HEK293 (cell line): ENCODE results near the gene MDFIC.

Experiments used
- CTCF ChIA-PET: fragments of 350-600 bp; formaldehyde crosslinking; extraction: SDS; loops from one replicate; lab custom pipeline; 2021; ENCODE audit warnings: antibody characterized with exemption; lab: Yijun Ruan, JAX
- POLR2A ChIA-PET: fragments of 300-600 bp; formaldehyde crosslinking; extraction: SDS; loops from one replicate; lab custom pipeline; 2020; ENCODE audit warnings: antibody characterized with exemption, inconsistent platforms; lab: Yijun Ruan, JAX
- H3K27ac ChIP-seq: fragments of 200-500 bp; sonication (Bioruptor generic); 2 replicates; pipeline ENCODE4 v1.5.1; 2014; ENCODE audit warnings: low read depth, low read length, control low read depth, inconsistent platforms; ENCODE audit errors: extremely low read depth
- H3K36me3 ChIP-seq, 2 experiments: fragments of 200-500 bp in 1 of 2; sonication (Bioruptor generic) in 1 of 2; 1 replicate in 1 of 2; 2 replicates in 1 of 2; pipeline ENCODE4 v1.5.1; 2014 to 2017; ENCODE audit warnings: inconsistent platforms in 2 of 2, low read length in 2 of 2; ENCODE audit not compliant: control insufficient read depth in 2 of 2, insufficient read depth in 1 of 2
- H3K4me1 ChIP-seq: fragments of 200-500 bp; sonication (Bioruptor generic); 2 replicates; pipeline ENCODE4 v1.5.1; 2014; ENCODE audit warnings: mild to moderate bottlenecking, low read length, inconsistent platforms; ENCODE audit not compliant: control insufficient read depth, insufficient read depth
- H3K4me3 ChIP-seq: 2 replicates; pipeline ENCODE4 v1.5.1; 2011; ENCODE audit warnings: low read depth, mild to moderate bottlenecking, control low read depth, low read length, moderate library complexity
- H3K9me3 ChIP-seq: fragments of 200-500 bp; sonication (Bioruptor generic); 2 replicates; pipeline ENCODE4 v1.5.1; 2014; ENCODE audit warnings: low read depth, low read length, inconsistent platforms; ENCODE audit not compliant: control insufficient read depth, insufficient read depth
- BCL11B ChIP-seq: fragments of 450-650 bp; formaldehyde crosslinking; IDR thresholded peaks from 2 replicates; pipeline ENCODE4 v1.5.1; 2016; ENCODE audit warnings: low read depth, missing biosample characterization, missing genetic modification characterization
- ELK4 ChIP-seq: IDR thresholded peaks from 2 replicates; pipeline ENCODE4 v1.6.1; 2011; ENCODE audit warnings: mild to moderate bottlenecking, low read depth, low read length, borderline replicate concordance
- HOXA7 ChIP-seq: sonication (generic); formaldehyde crosslinking; IDR thresholded peaks from 2 replicates; pipeline ENCODE4 v1.8.1; 2022; ENCODE audit warnings: missing genetic modification reagents, borderline replicate concordance
- IKZF3 ChIP-seq: fragments of 450-650 bp; IDR thresholded peaks from 2 replicates; pipeline ENCODE4 v1.5.0; 2018; ENCODE audit warnings: missing biosample characterization, mild to moderate bottlenecking, missing genetic modification characterization, moderate library complexity
- SETDB1 ChIP-seq: IDR thresholded peaks from one replicate; pipeline ENCODE4 v1.6.1; 2017; ENCODE audit warnings: mild to moderate bottlenecking, low read length, moderate library complexity, mixed read lengths; ENCODE audit not compliant: insufficient read length
- ZBTB11 ChIP-seq: fragments of 450-650 bp; formaldehyde crosslinking; conservative IDR thresholded peaks from 2 replicates; pipeline ENCODE4 v1.5.1; 2016; ENCODE audit warnings: low read depth, missing biosample characterization, missing genetic modification characterization
- ZBTB17 ChIP-seq: fragments of 450-650 bp; formaldehyde crosslinking; IDR thresholded peaks from 2 replicates; pipeline ENCODE4 v1.5.1; 2016; ENCODE audit warnings: missing biosample characterization, missing genetic modification characterization
- ZBTB21 ChIP-seq: fragments of 450-650 bp; formaldehyde crosslinking; IDR thresholded peaks from 2 replicates; pipeline ENCODE4 v1.5.1; 2017; ENCODE audit warnings: missing biosample characterization, missing genetic modification characterization
- ZFP69B ChIP-seq: fragments of 450-650 bp; formaldehyde crosslinking; IDR thresholded peaks from 2 replicates; pipeline ENCODE4 v1.5.1; 2016; ENCODE audit warnings: missing biosample characterization, missing genetic modification characterization
- ZNF132 ChIP-seq: fragments of 450-650 bp; formaldehyde crosslinking; IDR thresholded peaks from 2 replicates; pipeline ENCODE4 v1.5.1; 2017; ENCODE audit warnings: missing biosample characterization, missing genetic modification characterization, borderline replicate concordance
- ZNF221 ChIP-seq: fragments of 450-650 bp; formaldehyde crosslinking; IDR thresholded peaks from 2 replicates; pipeline ENCODE4 v1.5.1; 2017; ENCODE audit warnings: missing biosample characterization, missing genetic modification characterization, borderline replicate concordance
- ZNF274 ChIP-seq, 2 experiments: fragments of 200-500 bp in 1 of 2; fragments of 450-650 bp in 1 of 2; sonication (Bioruptor generic) in 1 of 2; formaldehyde crosslinking in 1 of 2; IDR thresholded peaks; 2 replicates each; pipeline versions ENCODE4 v1.5.1 to v1.6.1; 2014 to 2016; ENCODE audit warnings: borderline replicate concordance in 1 of 2, inconsistent platforms in 1 of 2, low read length in 1 of 2, missing biosample characterization in 1 of 2, missing genetic modification characterization in 1 of 2
- ZNF37A ChIP-seq: fragments of 450-650 bp; IDR thresholded peaks from 2 replicates; pipeline ENCODE4 v1.5.1; 2018; ENCODE audit warnings: missing biosample characterization, missing genetic modification characterization
- ZNF623 ChIP-seq: fragments of 450-650 bp; formaldehyde crosslinking; IDR thresholded peaks from 2 replicates; pipeline ENCODE4 v1.5.1; 2016; ENCODE audit warnings: missing biosample characterization, missing genetic modification characterization
- ZNF654 ChIP-seq: fragments of 450-650 bp; formaldehyde crosslinking; IDR thresholded peaks from 2 replicates; pipeline ENCODE4 v1.5.1; 2016; ENCODE audit warnings: low read depth, missing biosample characterization, missing genetic modification characterization
- ZNF660 ChIP-seq: fragments of 450-650 bp; IDR thresholded peaks from 2 replicates; pipeline ENCODE4 v1.5.1; 2018; ENCODE audit warnings: missing biosample characterization, mild to moderate bottlenecking, missing genetic modification characterization
- ZNF768 ChIP-seq: fragments of 450-650 bp; formaldehyde crosslinking; IDR thresholded peaks from 2 replicates; pipeline ENCODE4 v1.5.1; 2018; ENCODE audit warnings: missing biosample characterization, mild to moderate bottlenecking, missing genetic modification characterization
- ZNF830 ChIP-seq: fragments of 450-650 bp; IDR thresholded peaks from 2 replicates; pipeline ENCODE4 v1.5.0; 2018; ENCODE audit warnings: missing biosample characterization, missing genetic modification characterization, low read depth, mild to moderate bottlenecking, moderate library complexity
- ZNF843 ChIP-seq: fragments of 450-650 bp; formaldehyde crosslinking; IDR thresholded peaks from 2 replicates; pipeline ENCODE4 v1.5.1; 2016; ENCODE audit warnings: missing biosample characterization, missing genetic modification characterization
- TF ChIP-seq, protein P1 (sequence below): fragments of 450-650 bp; formaldehyde crosslinking; IDR thresholded peaks from 2 replicates; pipeline ENCODE4 v1.5.1; 2017; ENCODE audit warnings: missing biosample characterization, missing genetic modification characterization
- TF ChIP-seq, protein P2 (sequence below): fragments of 450-650 bp; formaldehyde crosslinking; IDR thresholded peaks from 2 replicates; pipeline ENCODE4 v1.5.1; 2016; ENCODE audit warnings: missing biosample characterization, missing genetic modification characterization, borderline replicate concordance

Gene MDFIC

GRCh38 chr7:115009139-115009538 is 87.2 kb downstream of the MDFIC start:
- CTCF ChIA-PET, result interaction anchor here (0.6 kb wide), 1 partner anchor 982 kb away, joined by 3 read pairs; no protein-coding TSS in a partner anchor
- POLR2A ChIA-PET, result no interaction called here
- Histone ChIP-seq H3K9me3 (no peaks in the 10 kb centered on the region), H3K36me3 (no peaks in the 10 kb centered on the region; a peak in 2 of 3 replicates), H3K4me1 (peaks cover 4% of the 10 kb centered on the region; the same call in 1 of the 2 replicates), H3K27ac (no peak overlapping the region), H3K4me3 (no peak overlapping the region)
- no peak for TF ChIP-seq ZNF843 (tag by site-specific recombination)
- TF ChIP-seq ZBTB21 (tag by site-specific recombination), result no peak
- TF ChIP-seq ZBTB11, result no peak
- TF ChIP-seq, protein P1, sequence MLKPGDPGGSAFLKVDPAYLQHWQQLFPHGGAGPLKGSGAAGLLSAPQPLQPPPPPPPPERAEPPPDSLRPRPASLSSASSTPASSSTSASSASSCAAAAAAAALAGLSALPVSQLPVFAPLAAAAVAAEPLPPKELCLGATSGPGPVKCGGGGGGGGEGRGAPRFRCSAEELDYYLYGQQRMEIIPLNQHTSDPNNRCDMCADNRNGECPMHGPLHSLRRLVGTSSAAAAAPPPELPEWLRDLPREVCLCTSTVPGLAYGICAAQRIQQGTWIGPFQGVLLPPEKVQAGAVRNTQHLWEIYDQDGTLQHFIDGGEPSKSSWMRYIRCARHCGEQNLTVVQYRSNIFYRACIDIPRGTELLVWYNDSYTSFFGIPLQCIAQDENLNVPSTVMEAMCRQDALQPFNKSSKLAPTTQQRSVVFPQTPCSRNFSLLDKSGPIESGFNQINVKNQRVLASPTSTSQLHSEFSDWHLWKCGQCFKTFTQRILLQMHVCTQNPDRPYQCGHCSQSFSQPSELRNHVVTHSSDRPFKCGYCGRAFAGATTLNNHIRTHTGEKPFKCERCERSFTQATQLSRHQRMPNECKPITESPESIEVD (tag by site-specific recombination), result peak; percentile 46
- no peak for TF ChIP-seq ZNF654 (tag by site-specific recombination)
- TF ChIP-seq ZNF768 (tag by site-specific recombination), result no peak
- TF ChIP-seq ZNF660 (tag by site-specific recombination), result 0 out of 2 replicates have a peak, but pooled peaks have one; percentile 15
- no peak for TF ChIP-seq ZNF221 (tag by site-specific recombination)
- TF ChIP-seq ZNF623 (tag by site-specific recombination), result no peak
- TF ChIP-seq ZNF132 (tag by site-specific recombination), result no peak
- TF ChIP-seq ZNF37A (tag by site-specific recombination), result no peak
- TF ChIP-seq HOXA7 (CRISPR knock-in tag), result no peak
- TF ChIP-seq ZFP69B, result no peak
- no peak for TF ChIP-seq ZBTB17

- H3K9me3 ChIP-seq, result no peaks in the 10 kb centered on the region
- CTCF ChIA-PET, result no interaction called here
- TF ChIP-seq ZNF830 (tag by site-specific recombination) (no peak), ZNF274 (IDR thresholded peaks at IDR 0.05; ENCODE audit: low read length) (no peak), ZNF274 (tag by site-specific recombination; IDR thresholded peaks at IDR 0.05; ENCODE audit: borderline replicate concordance) (no peak), ZNF843 (tag by site-specific recombination) (no peak), IKZF3 (tag by site-specific recombination) (no peak), SETDB1 (no peak), BCL11B (tag by site-specific recombination) (no peak), ELK4 (no peak)
- TF ChIP-seq, protein P2, sequence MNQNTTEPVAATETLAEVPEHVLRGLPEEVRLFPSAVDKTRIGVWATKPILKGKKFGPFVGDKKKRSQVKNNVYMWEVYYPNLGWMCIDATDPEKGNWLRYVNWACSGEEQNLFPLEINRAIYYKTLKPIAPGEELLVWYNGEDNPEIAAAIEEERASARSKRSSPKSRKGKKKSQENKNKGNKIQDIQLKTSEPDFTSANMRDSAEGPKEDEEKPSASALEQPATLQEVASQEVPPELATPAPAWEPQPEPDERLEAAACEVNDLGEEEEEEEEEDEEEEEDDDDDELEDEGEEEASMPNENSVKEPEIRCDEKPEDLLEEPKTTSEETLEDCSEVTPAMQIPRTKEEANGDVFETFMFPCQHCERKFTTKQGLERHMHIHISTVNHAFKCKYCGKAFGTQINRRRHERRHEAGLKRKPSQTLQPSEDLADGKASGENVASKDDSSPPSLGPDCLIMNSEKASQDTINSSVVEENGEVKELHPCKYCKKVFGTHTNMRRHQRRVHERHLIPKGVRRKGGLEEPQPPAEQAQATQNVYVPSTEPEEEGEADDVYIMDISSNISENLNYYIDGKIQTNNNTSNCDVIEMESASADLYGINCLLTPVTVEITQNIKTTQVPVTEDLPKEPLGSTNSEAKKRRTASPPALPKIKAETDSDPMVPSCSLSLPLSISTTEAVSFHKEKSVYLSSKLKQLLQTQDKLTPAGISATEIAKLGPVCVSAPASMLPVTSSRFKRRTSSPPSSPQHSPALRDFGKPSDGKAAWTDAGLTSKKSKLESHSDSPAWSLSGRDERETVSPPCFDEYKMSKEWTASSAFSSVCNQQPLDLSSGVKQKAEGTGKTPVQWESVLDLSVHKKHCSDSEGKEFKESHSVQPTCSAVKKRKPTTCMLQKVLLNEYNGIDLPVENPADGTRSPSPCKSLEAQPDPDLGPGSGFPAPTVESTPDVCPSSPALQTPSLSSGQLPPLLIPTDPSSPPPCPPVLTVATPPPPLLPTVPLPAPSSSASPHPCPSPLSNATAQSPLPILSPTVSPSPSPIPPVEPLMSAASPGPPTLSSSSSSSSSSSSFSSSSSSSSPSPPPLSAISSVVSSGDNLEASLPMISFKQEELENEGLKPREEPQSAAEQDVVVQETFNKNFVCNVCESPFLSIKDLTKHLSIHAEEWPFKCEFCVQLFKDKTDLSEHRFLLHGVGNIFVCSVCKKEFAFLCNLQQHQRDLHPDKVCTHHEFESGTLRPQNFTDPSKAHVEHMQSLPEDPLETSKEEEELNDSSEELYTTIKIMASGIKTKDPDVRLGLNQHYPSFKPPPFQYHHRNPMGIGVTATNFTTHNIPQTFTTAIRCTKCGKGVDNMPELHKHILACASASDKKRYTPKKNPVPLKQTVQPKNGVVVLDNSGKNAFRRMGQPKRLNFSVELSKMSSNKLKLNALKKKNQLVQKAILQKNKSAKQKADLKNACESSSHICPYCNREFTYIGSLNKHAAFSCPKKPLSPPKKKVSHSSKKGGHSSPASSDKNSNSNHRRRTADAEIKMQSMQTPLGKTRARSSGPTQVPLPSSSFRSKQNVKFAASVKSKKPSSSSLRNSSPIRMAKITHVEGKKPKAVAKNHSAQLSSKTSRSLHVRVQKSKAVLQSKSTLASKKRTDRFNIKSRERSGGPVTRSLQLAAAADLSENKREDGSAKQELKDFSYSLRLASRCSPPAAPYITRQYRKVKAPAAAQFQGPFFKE (tag by site-specific recombination), result no peak
These were observed 88.0 kb downstream of the MDFIC start for GRCh38 chr7:115009736-115010440.

More at GRCh38 chr7:115009736-115010440, 88.0 kb downstream of the MDFIC start:
- no peak overlapping the region for H3K27ac ChIP-seq
- POLR2A ChIA-PET, result no interaction called here
- no peaks in the 10 kb centered on the region; a peak in 2 of 3 replicates for H3K36me3 ChIP-seq
- H3K4me1 ChIP-seq, result peaks cover 4% of the 10 kb centered on the region; the same call in 1 of the 2 replicates
- H3K4me3 ChIP-seq, result no peak overlapping the region
